ENCODE data around the gene PLAU. TPM values are rescaled to one million over a fixed set of nuclear protein-coding genes. Genes with fewer than 3 reads are reported as not detected.

The PLAU gene
- total and polyA plus RNA-seq, 9 of the 15 experiments (the other 6 are each of a cell fraction or from before 2014, with no cell fraction given) = 2.1 to 16.9 (median 3.3) TPM

GRCh38 chr10:73931767-73932619, 21.1 kb downstream of the PLAU start (continued):
- TF ChIP-seq, protein P1, sequence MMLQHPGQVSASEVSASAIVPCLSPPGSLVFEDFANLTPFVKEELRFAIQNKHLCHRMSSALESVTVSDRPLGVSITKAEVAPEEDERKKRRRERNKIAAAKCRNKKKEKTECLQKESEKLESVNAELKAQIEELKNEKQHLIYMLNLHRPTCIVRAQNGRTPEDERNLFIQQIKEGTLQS (IDR thresholded peaks at IDR 0.05) = peak; percentile 92
- TF ChIP-seq, protein P1 (CRISPR knock-in tag; conservative IDR thresholded peaks at IDR 0.05) = no peak
- TF ChIP-seq, protein P2, sequence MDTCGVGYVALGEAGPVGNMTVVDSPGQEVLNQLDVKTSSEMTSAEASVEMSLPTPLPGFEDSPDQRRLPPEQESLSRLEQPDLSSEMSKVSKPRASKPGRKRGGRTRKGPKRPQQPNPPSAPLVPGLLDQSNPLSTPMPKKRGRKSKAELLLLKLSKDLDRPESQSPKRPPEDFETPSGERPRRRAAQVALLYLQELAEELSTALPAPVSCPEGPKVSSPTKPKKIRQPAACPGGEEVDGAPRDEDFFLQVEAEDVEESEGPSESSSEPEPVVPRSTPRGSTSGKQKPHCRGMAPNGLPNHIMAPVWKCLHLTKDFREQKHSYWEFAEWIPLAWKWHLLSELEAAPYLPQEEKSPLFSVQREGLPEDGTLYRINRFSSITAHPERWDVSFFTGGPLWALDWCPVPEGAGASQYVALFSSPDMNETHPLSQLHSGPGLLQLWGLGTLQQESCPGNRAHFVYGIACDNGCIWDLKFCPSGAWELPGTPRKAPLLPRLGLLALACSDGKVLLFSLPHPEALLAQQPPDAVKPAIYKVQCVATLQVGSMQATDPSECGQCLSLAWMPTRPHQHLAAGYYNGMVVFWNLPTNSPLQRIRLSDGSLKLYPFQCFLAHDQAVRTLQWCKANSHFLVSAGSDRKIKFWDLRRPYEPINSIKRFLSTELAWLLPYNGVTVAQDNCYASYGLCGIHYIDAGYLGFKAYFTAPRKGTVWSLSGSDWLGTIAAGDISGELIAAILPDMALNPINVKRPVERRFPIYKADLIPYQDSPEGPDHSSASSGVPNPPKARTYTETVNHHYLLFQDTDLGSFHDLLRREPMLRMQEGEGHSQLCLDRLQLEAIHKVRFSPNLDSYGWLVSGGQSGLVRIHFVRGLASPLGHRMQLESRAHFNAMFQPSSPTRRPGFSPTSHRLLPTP (IDR thresholded peaks at IDR 0.05; ENCODE audit: borderline replicate concordance, extremely low read depth, insufficient read length) = no peak
- TF ChIP-seq E2F5 (CRISPR knock-in tag; IDR thresholded peaks at IDR 0.05) (no peak), BRD4 (IDR thresholded peaks at IDR 0.05) (no peak), ZNF316 (IDR thresholded peaks at IDR 0.05) (peak; percentile 93), CHD1 (IDR thresholded peaks at IDR 0.05; ENCODE audit: low read length) (no peak), JUND (IDR thresholded peaks at IDR 0.05; ENCODE audit: borderline replicate concordance, low read depth, low read length) (peak; percentile 89), JUND (tag; IDR thresholded peaks at IDR 0.05; ENCODE audit: borderline replicate concordance, low read depth, low read length) (peak; percentile 87; the same call in 2 of the 3 replicates), MAFG (tag; conservative IDR thresholded peaks at IDR 0.05) (peak; percentile 79), PRDM10 (IDR thresholded peaks at IDR 0.05; ENCODE audit: partially characterized antibody) (peak; percentile 80), ZNF174 (CRISPR knock-in tag; IDR thresholded peaks at IDR 0.05) (no peak), ZNF212 (CRISPR knock-in tag; IDR thresholded peaks at IDR 0.05) (no peak), ZNF778 (CRISPR knock-in tag; IDR thresholded peaks at IDR 0.05) (no peak), TCF7L2 (IDR thresholded peaks at IDR 0.05; ENCODE audit: low read depth, low read length) (no peak)
- TF ChIP-seq, protein P3, sequence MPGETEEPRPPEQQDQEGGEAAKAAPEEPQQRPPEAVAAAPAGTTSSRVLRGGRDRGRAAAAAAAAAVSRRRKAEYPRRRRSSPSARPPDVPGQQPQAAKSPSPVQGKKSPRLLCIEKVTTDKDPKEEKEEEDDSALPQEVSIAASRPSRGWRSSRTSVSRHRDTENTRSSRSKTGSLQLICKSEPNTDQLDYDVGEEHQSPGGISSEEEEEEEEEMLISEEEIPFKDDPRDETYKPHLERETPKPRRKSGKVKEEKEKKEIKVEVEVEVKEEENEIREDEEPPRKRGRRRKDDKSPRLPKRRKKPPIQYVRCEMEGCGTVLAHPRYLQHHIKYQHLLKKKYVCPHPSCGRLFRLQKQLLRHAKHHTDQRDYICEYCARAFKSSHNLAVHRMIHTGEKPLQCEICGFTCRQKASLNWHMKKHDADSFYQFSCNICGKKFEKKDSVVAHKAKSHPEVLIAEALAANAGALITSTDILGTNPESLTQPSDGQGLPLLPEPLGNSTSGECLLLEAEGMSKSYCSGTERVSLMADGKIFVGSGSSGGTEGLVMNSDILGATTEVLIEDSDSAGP (CRISPR knock-in tag; IDR thresholded peaks at IDR 0.05) = no peak

Data from K562 (cell line).